K562 (cell line): ENCODE data around the gene GPR108. TPM values are rescaled to one million over a fixed set of nuclear protein-coding genes. Genes with fewer than 3 reads are reported as not detected.

Experiments used
- FOXA3 ChIP-seq, 2 experiments: fragments of 450-650 bp in 1 of 2; sonication (generic) in 1 of 2; formaldehyde crosslinking; IDR thresholded peaks in 1 of 2; conservative IDR thresholded peaks in 1 of 2; 2 replicates each; pipeline versions ENCODE4 v1.4.0 to v1.8.0; 2020 to 2022; ENCODE audit warnings: mild to moderate bottlenecking in 2 of 2, missing genetic modification reagents in 1 of 2
- KLF6 ChIP-seq: fragments of 250-450 bp; sonication (Bioruptor Pico); IDR thresholded peaks from 2 replicates; pipeline ENCODE4 v1.4.0; 2020; ENCODE audit warnings: mild to moderate bottlenecking, moderate library complexity, borderline replicate concordance
- MIER1 ChIP-seq: fragments of 450-650 bp; IDR thresholded peaks from 2 replicates; pipeline ENCODE4 v1.6.1; 2016; ENCODE audit warnings: antibody characterized with exemption, mild to moderate bottlenecking, low read depth
- SP1 ChIP-seq: sonication (generic); formaldehyde crosslinking; IDR thresholded peaks from 2 replicates; pipeline ENCODE4 v1.8.1; 2022; ENCODE audit warnings: mild to moderate bottlenecking, missing genetic modification reagents
- SUPT5H ChIP-seq: fragments of 450-650 bp; IDR thresholded peaks from 2 replicates; pipeline ENCODE4 v1.6.1; 2016
- XRCC4 ChIP-seq: IDR thresholded peaks from one replicate; pipeline ENCODE4 v1.6.1; 2011; ENCODE audit not compliant: insufficient read depth, insufficient read length; ENCODE audit errors: extremely low read depth
- ZNF12 ChIP-seq: sonication (generic); formaldehyde crosslinking; IDR thresholded peaks from 2 replicates; pipeline ENCODE4 v1.4.0; 2020; ENCODE audit warnings: mild to moderate bottlenecking, missing genetic modification reagents
- ZNF134 ChIP-seq: fragments of 250-450 bp; sonication (Bioruptor Pico); conservative IDR thresholded peaks from 2 replicates; pipeline ENCODE4 v1.4.0; 2020
- ZNF217 ChIP-seq: sonication (generic); formaldehyde crosslinking; IDR thresholded peaks from 2 replicates; pipeline ENCODE4 v1.8.0; 2022; ENCODE audit warnings: mild to moderate bottlenecking, missing genetic modification reagents
- ZNF431 ChIP-seq: sonication (generic); formaldehyde crosslinking; IDR thresholded peaks from 2 replicates; pipeline ENCODE4 v1.8.0; 2022; ENCODE audit warnings: mild to moderate bottlenecking, missing genetic modification reagents
- ZNF609 ChIP-seq: sonication (generic); formaldehyde crosslinking; IDR thresholded peaks from 2 replicates; pipeline ENCODE4 v1.8.1; 2023; ENCODE audit warnings: missing genetic modification reagents, mild to moderate bottlenecking, borderline replicate concordance
- ZNF655 ChIP-seq: fragments of 250-450 bp; sonication (Bioruptor Pico); IDR thresholded peaks from 2 replicates; pipeline ENCODE4 v1.5.0; 2021
- ZNF778 ChIP-seq: fragments of 450-650 bp; formaldehyde crosslinking; IDR thresholded peaks from 2 replicates; pipeline ENCODE4 v1.4.0; 2020; ENCODE audit warnings: mild to moderate bottlenecking, moderate library complexity
- polyA plus RNA-seq, 8 experiments: library from polyadenylated mRNA; depleted of rRNA in 4 of 8; stranded (reverse) in 5 of 8; unstranded in 3 of 8; fragments of >200 nt; fragmentation: Nextera tagmentation in 2 of 8; fragmentation: Illumina TruSeq in 1 of 8; extraction: Ambion mirVana in 2 of 8; extraction: Trizol in 1 of 8; gene quantifications; 2 replicates each; pipeline versions ENCODE4 v1.2.1 to v1.2.3, GENCODE V29; 2011 to 2014; ENCODE audit warnings: inconsistent platforms in 1 of 8, missing spikeins in 1 of 8
- total RNA-seq, 7 experiments: library from RNA; depleted of rRNA in 6 of 7; stranded (reverse); fragments of >200 nt in 6 of 7; fragmentation: Illumina TruSeq in 2 of 7; extraction: Trizol in 2 of 7; gene quantifications; 2 replicates each; pipeline versions ENCODE4 v1.2.1 to v1.2.3, GENCODE V29; 2011 to 2021; ENCODE audit warnings: low replicate concordance in 1 of 7
- TF ChIP-seq, protein P1 (sequence below): sonication (generic); IDR thresholded peaks from 2 replicates; pipeline ENCODE4 v1.6.1; 2016

Gene GPR108
- total and polyA plus RNA-seq, 9 of the 15 experiments (the other 6 are each of a cell fraction or from before 2014, with no cell fraction given): 2.4 to 33.2 (median 24.4) TPM

GRCh38 chr19:6682607-6683128 lies 54.7 kb downstream of the GPR108 start (continued):
- TF ChIP-seq ZNF609 (CRISPR knock-in tag) (no peak), ZNF778 (CRISPR knock-in tag) (no peak), ZNF431 (CRISPR knock-in tag) (peak; percentile 51; the same call in 1 of the 2 replicates), KLF6 (CRISPR knock-in tag) (no peak), MIER1 (no peak), ZNF12 (CRISPR knock-in tag) (no peak), SP1 (CRISPR knock-in tag) (no peak), ZNF134 (CRISPR knock-in tag) (no peak), XRCC4 (no peak), ZNF217 (CRISPR knock-in tag) (no peak), SUPT5H (no peak), FOXA3 (CRISPR knock-in tag; conservative IDR thresholded peaks at IDR 0.05 in 1 of 2, IDR thresholded peaks at IDR 0.05 in 1 of 2) (0 out of 4 replicates have a peak, but pooled peaks have one; percentile 43 to 53), ZNF655 (no peak)
- TF ChIP-seq, protein P1, sequence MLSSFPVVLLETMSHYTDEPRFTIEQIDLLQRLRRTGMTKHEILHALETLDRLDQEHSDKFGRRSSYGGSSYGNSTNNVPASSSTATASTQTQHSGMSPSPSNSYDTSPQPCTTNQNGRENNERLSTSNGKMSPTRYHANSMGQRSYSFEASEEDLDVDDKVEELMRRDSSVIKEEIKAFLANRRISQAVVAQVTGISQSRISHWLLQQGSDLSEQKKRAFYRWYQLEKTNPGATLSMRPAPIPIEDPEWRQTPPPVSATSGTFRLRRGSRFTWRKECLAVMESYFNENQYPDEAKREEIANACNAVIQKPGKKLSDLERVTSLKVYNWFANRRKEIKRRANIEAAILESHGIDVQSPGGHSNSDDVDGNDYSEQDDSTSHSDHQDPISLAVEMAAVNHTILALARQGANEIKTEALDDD: no peak
